GM23338 (cell line): Measurements from ENCODE around the gene RASAL3.

Source experiments
- CTCF ChIP-seq, 2 experiments: fragments of 200-600 bp in 1 of 2; sonication (generic) in 1 of 2; conservative IDR thresholded peaks; 2 replicates each; pipeline versions ENCODE4 v1.5.1 to v1.6.1; 2016 to 2017; ENCODE audit warnings: antibody characterized with exemption in 2 of 2, low read depth in 2 of 2, mild to moderate bottlenecking in 2 of 2, moderate library complexity in 1 of 2
- ETS1 ChIP-seq: IDR thresholded peaks from 2 replicates; pipeline ENCODE4 v1.6.1; 2016; ENCODE audit warnings: antibody characterized with exemption
- EZH2 ChIP-seq: fragments of 200-600 bp; sonication (generic); IDR thresholded peaks from one replicate; pipeline ENCODE4 v1.8.0; 2017; ENCODE audit warnings: antibody characterized with exemption, mild to moderate bottlenecking, low read depth; ENCODE audit not compliant: unreplicated experiment
- EZH2phosphoT487 ChIP-seq: fragments of 200-600 bp; sonication (generic); IDR thresholded peaks from one replicate; pipeline ENCODE4 v1.8.1; 2018; ENCODE audit warnings: antibody characterized with exemption; ENCODE audit not compliant: unreplicated experiment
- JUNB ChIP-seq: IDR thresholded peaks from one replicate; pipeline ENCODE4 v1.6.1; 2016; ENCODE audit warnings: antibody characterized with exemption; ENCODE audit not compliant: unreplicated experiment
- POLR2AphosphoS5 ChIP-seq: IDR thresholded peaks from 2 replicates; pipeline ENCODE4 v1.6.1; 2016; ENCODE audit warnings: antibody characterized with exemption, low read depth
- REST ChIP-seq: IDR thresholded peaks from one replicate; pipeline ENCODE4 v1.6.1; 2018; ENCODE audit warnings: antibody characterized with exemption; ENCODE audit not compliant: unreplicated experiment
- STAT1 ChIP-seq: IDR thresholded peaks from one replicate; pipeline ENCODE4 v1.6.1; 2016; ENCODE audit warnings: antibody characterized with exemption; ENCODE audit not compliant: unreplicated experiment
- ZNF114 ChIP-seq: fragments of 250-450 bp; sonication (Bioruptor Pico); IDR thresholded peaks from 2 replicates; pipeline ENCODE4 v1.5.0; 2020; ENCODE audit warnings: mild to moderate bottlenecking, moderate library complexity
- ZNF331 ChIP-seq: fragments of 250-450 bp; sonication (Bioruptor Pico); IDR thresholded peaks from 2 replicates; pipeline ENCODE4 v1.5.0; 2020; ENCODE audit warnings: low read depth, mild to moderate bottlenecking, moderate library complexity
- ZNF462 ChIP-seq: fragments of 250-450 bp; sonication (Bioruptor Pico); IDR thresholded peaks from 2 replicates; pipeline ENCODE4 v1.5.0; 2020; ENCODE audit warnings: mild to moderate bottlenecking, moderate library complexity

GRCh38 chr19:15427991-15428471, 36.3 kb downstream of the RASAL3 start:
- TF ChIP-seq CTCF (conservative IDR thresholded peaks at IDR 0.05; ENCODE audit: low read depth in 2 of 2), result no peak
- no peak for TF ChIP-seq POLR2AphosphoS5
- no peak for TF ChIP-seq EZH2
- no peak for TF ChIP-seq EZH2phosphoT487
- TF ChIP-seq STAT1, result no peak
- TF ChIP-seq ETS1, result no peak
- no peak for TF ChIP-seq ZNF331 (CRISPR knock-in tag)
- no peak for TF ChIP-seq REST
- no peak for TF ChIP-seq JUNB
- no peak for TF ChIP-seq ZNF114 (CRISPR knock-in tag)
- no peak for TF ChIP-seq ZNF462 (CRISPR knock-in tag)
